Fibroblast of pulmonary artery (primary cell): Measurements from ENCODE around the gene SAMD1.

ENCODE experiments used
- DNase-seq: peaks from one replicate; pipeline ENCODE4 v3.0.0-alpha.2; 2010; ENCODE audit warnings: low read depth
- H3K4me3 ChIP-seq: replicated peaks from 2 replicates; pipeline ENCODE4 v1.5.1; 2011; ENCODE audit warnings: low read depth, mild to moderate bottlenecking, control low read depth, low read length, moderate library complexity
- CTCF ChIP-seq: IDR thresholded peaks from 2 replicates; pipeline ENCODE4 v1.5.1; 2011; ENCODE audit warnings: mild to moderate bottlenecking, control low read depth, low read length, inconsistent platforms; ENCODE audit errors: missing control alignments

The SAMD1 gene

GRCh38 chr19:14127929-14128509, 37.5 kb upstream of the SAMD1 start:
- no peak for TF ChIP-seq CTCF
- DNase-seq = peak; percentile 61
- no peak overlapping the region for H3K4me3 ChIP-seq

GRCh38 chr19:14127176-14127575, 36.6 kb upstream of the SAMD1 start:
- no peak for TF ChIP-seq CTCF
- DNase-seq = no peak
- H3K4me3 ChIP-seq = no peak overlapping the region

GRCh38 chr19:14122924-14123323, 32.4 kb upstream of the SAMD1 start:
- no peak overlapping the region for H3K4me3 ChIP-seq
- no peak for TF ChIP-seq CTCF
- no peak for DNase-seq

- no peak for TF ChIP-seq CTCF
- no peak overlapping the region for H3K4me3 ChIP-seq
- DNase-seq = no peak
Measured at GRCh38 chr19:14120497-14120780, 29.9 kb upstream of the SAMD1 start.

GRCh38 chr19:14119644-14120496, 29.3 kb upstream of the SAMD1 start:
- DNase-seq = no peak
- TF ChIP-seq CTCF = no peak
- no peak overlapping the region for H3K4me3 ChIP-seq

- no peak for TF ChIP-seq CTCF
- peak overlapping the region; percentile 54 for H3K4me3 ChIP-seq
- DNase-seq = no peak
Measured at GRCh38 chr19:14119146-14119545, 28.6 kb upstream of the SAMD1 start.
